CD4-positive, alpha-beta T cell treated with Interleukin-21 for 1 hour (primary cell): Measurements from ENCODE around the gene PTGS1.
"Not testable (repeated sequence)": the region's sequence is repeated elsewhere in the genome, so short reads cannot be mapped to it uniquely, and the experiment has no call there.

ENCODE experiments used
- DNase-seq: peaks from one replicate; pipeline ENCODE4 v3.0.0-alpha.2; 2020

Gene PTGS1

GRCh38 chr9:122402403-122402871 is 31.6 kb downstream of the PTGS1 start:
- no peak for DNase-seq

GRCh38 chr9:122402874-122403273 is 32.0 kb downstream of the PTGS1 start:
- DNase-seq, result no peak

- no peak for DNase-seq
Observed at GRCh38 chr9:122403381-122404000, 32.7 kb downstream of the PTGS1 start.

DNA sequence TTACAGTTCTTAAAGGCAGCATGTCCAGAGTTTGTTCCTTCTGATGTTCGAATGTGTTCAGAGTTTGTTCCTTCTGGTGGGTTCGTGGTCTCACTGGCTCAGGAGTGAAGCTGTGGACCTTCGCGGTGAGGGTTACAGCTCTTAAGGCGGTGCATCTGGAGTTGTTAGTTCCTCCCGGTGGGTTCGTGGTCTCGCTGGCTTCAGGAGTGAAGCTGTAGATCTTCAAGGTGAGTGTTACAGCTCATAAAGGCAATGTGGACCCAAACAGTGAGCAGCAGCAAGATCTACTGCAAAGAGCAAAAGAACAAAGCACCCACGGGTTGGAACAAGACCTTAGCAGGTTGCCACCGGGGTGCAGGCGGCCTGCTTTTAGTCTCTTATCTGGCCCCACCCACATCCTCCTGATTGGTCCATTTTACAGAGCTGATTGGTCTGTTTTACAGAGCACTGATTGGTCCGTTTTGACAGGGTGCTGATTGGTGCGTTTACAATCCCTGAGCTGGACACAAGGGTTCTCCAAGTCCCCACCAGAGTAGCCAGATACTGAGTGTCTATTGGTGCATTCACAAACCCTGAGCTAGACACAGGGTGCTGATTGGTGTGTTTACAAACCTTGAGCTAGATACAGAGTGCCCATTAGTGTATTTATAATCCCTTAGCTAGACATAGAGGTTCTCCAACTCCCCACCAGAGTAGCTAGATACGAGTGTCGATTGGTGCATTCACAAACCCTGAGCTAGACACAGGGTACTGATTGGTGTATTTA is 34.7 kb downstream of the PTGS1 start:
- not testable (repeated sequence) for DNase-seq

GRCh38 chr9:122406070-122406890 is 35.5 kb downstream of the PTGS1 start:
- DNase-seq, result no peak

- DNase-seq, result not testable (repeated sequence)
Observed at GRCh38 chr9:122414108-122414507, 43.3 kb downstream of the PTGS1 start.

GRCh38 chr9:122418016-122418415 is 47.2 kb downstream of the PTGS1 start:
- DNase-seq, result no peak

GRCh38 chr9:122420315-122420714 is 49.5 kb downstream of the PTGS1 start:
- no peak for DNase-seq

GRCh38 chr9:122425087-122425486 is 54.3 kb downstream of the PTGS1 start:
- no peak for DNase-seq

DNA sequence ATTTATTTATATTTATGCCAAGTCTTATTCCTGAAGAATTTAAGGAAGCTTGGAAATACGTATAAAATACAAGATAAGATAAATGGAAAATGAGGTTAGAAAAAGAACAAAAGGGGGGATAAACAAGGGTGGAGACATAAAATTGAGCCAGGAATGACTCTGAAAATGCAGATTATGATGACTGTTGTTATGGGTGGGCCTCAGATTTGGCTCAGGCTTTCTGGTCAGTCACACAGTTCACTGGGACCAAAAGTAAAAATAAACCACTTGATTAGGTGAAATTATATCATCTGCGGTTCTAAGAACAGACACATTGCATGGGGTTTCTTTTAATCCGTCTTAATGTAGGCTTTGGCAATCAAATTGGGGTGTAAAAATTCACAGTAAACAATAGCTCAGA is 55.9 kb downstream of the PTGS1 start:
- DNase-seq, result no peak

- DNase-seq, result no peak
Observed at GRCh38 chr9:122442568-122442967, 71.7 kb downstream of the PTGS1 start.

- no peak for DNase-seq
Observed at GRCh38 chr9:122444041-122444733, 73.4 kb downstream of the PTGS1 start.
